A673 (cell line): ENCODE data around the gene GALNT9. TPM values are rescaled to one million over a fixed set of nuclear protein-coding genes. Genes with fewer than 3 reads are reported as not detected.

Source experiments
- BruUV-seq: library from RNA; stranded (reverse); fragments of 400-500 nt; replicated peaks from 2 replicates; lab custom pipeline; 2021; lab: Mats Ljungman, UMichigan
- CTCF ChIA-PET: fragments of 300-600 bp; sonication (Branson Sonifier 250); formaldehyde crosslinking; loops from one replicate; lab custom pipeline; 2022; ENCODE audit warnings: antibody characterized with exemption; lab: Charles Lee
- POLR2A ChIA-PET: fragments of 300-600 bp; sonication (Branson Sonifier 250); formaldehyde crosslinking; loops from one replicate; lab custom pipeline; 2022; ENCODE audit warnings: antibody characterized with exemption; ENCODE audit not compliant: low non-redundant PET; lab: Charles Lee
- DNase-seq: peaks from one replicate; pipeline ENCODE4 v3.0.0-alpha.2; 2015; ENCODE audit warnings: low spot score
- H3K27ac ChIP-seq: fragments of 200-600 bp; sonication (generic); 2 replicates; pipeline ENCODE4 v1.5.1; 2016; ENCODE audit warnings: mixed run types, low read depth, mild to moderate bottlenecking, mixed read lengths, antibody characterized with exemption, low read length; ENCODE audit not compliant: poor library complexity, severe bottlenecking
- H3K27me3 ChIP-seq: fragments of 200-600 bp; sonication (generic); replicated peaks from 2 replicates; pipeline ENCODE4 v1.6.1; 2017; ENCODE audit warnings: mixed run types, low read depth, mild to moderate bottlenecking, mixed read lengths, antibody characterized with exemption, low read length; ENCODE audit not compliant: insufficient read depth, poor library complexity
- H3K36me3 ChIP-seq: fragments of 200-600 bp; sonication (generic); 2 replicates; pipeline ENCODE4 v1.6.1; 2016; ENCODE audit warnings: mixed run types, mild to moderate bottlenecking, mixed read lengths, antibody characterized with exemption, low read length; ENCODE audit not compliant: insufficient read depth, poor library complexity, severe bottlenecking
- H3K4me1 ChIP-seq: fragments of 200-600 bp; sonication (generic); 2 replicates; pipeline ENCODE4 v1.6.1; 2017; ENCODE audit warnings: mixed run types, mild to moderate bottlenecking, mixed read lengths, antibody characterized with exemption, low read length; ENCODE audit not compliant: insufficient read depth, poor library complexity, severe bottlenecking
- H3K4me3 ChIP-seq: fragments of 200-600 bp; sonication (generic); 2 replicates; pipeline ENCODE4 v1.5.1; 2016; ENCODE audit warnings: low read depth, mixed run types, mild to moderate bottlenecking, mixed read lengths, low read length; ENCODE audit not compliant: poor library complexity, severe bottlenecking
- H3K9me3 ChIP-seq: fragments of 200-600 bp; sonication (generic); 2 replicates; pipeline ENCODE4 v1.6.1; 2016; ENCODE audit warnings: mixed run types, low read depth, mild to moderate bottlenecking, mixed read lengths, antibody characterized with exemption, low read length; ENCODE audit not compliant: poor library complexity, severe bottlenecking
- CTCF ChIP-seq: fragments of 300-800, 200-600 bp; sonication (generic); conservative IDR thresholded peaks from 2 replicates; pipeline ENCODE4 v1.5.1; 2017; ENCODE audit warnings: low read depth, mild to moderate bottlenecking, antibody characterized with exemption, low read length, moderate library complexity, mixed read lengths
- EZH2 ChIP-seq: fragments of 200-600 bp; sonication (generic); IDR thresholded peaks from 2 replicates; pipeline ENCODE4 v1.6.1; 2017; ENCODE audit warnings: borderline replicate concordance, low read depth, mild to moderate bottlenecking, mixed read lengths, antibody characterized with exemption, low read length; ENCODE audit not compliant: poor library complexity, severe bottlenecking
- intact Hi-C: fragments of 100-400 bp; cut with micrococcal nuclease; formaldehyde crosslinking; loops from one replicate; pipeline ENCODE4 v1.10.0; 2022; ENCODE audit not compliant: unreplicated experiment
- total RNA-seq: library from RNA; stranded (reverse); gene quantifications from 2 replicates; pipeline ENCODE4 v1.2.3, GENCODE V29; 2021

GALNT9 gene
- total RNA-seq, 1 experiment from 2014 or later = 7.4 TPM

GRCh38 chr12:132288516-132289215, 40.7 kb downstream of the GALNT9 start:
- CTCF ChIA-PET = no interaction called here

GRCh38 chr12:132287391-132288238, 41.8 kb downstream of the GALNT9 start:
- intact Hi-C loops = no loop called here
- BruUV-seq = no TSS peak

More at GRCh38 chr12:132288516-132289215, 40.7 kb downstream of the GALNT9 start:
- POLR2A ChIA-PET = no interaction called here
- Histone ChIP-seq H3K36me3 (no peaks in the 10 kb centered on the region), H3K4me1 (no peaks in the 10 kb centered on the region), H3K27ac (no peak overlapping the region), H3K4me3 (no peak overlapping the region), H3K27me3 (no peaks in the 10 kb centered on the region), H3K9me3 (no peaks in the 10 kb centered on the region)
- no TSS peak for BruUV-seq
- TF ChIP-seq CTCF (no peak), EZH2 (no peak)
- DNase-seq = no peak
- intact Hi-C loops = no loop called here

GRCh38 chr12:132286912-132287311, 42.5 kb downstream of the GALNT9 start:
- no peak for DNase-seq
- Histone ChIP-seq H3K4me3 (no peak overlapping the region), H3K27me3 (no peaks in the 10 kb centered on the region), H3K4me1 (no peaks in the 10 kb centered on the region), H3K36me3 (no peaks in the 10 kb centered on the region), H3K27ac (no peak overlapping the region), H3K9me3 (no peaks in the 10 kb centered on the region)
- intact Hi-C loops = no loop called here
- ChIA-PET POLR2A (no interaction called here), CTCF (no interaction called here)
- TF ChIP-seq EZH2 (no peak), CTCF (no peak)
- BruUV-seq = no TSS peak

More at GRCh38 chr12:132287391-132288238, 41.8 kb downstream of the GALNT9 start:
- DNase-seq = no peak
- ChIA-PET CTCF (no interaction called here), POLR2A (no interaction called here)
- Histone ChIP-seq H3K4me3 (no peak overlapping the region), H3K27ac (no peak overlapping the region), H3K27me3 (no peaks in the 10 kb centered on the region), H3K36me3 (no peaks in the 10 kb centered on the region), H3K9me3 (no peaks in the 10 kb centered on the region), H3K4me1 (no peaks in the 10 kb centered on the region)
- TF ChIP-seq EZH2 = no peak
- TF ChIP-seq CTCF = no peak
